ENCODE results near the gene GALNT10. TPM values are rescaled to one million over a fixed set of nuclear protein-coding genes. Genes with fewer than 3 reads are reported as not detected.

The GALNT10 gene
- total RNA-seq, 2 donors from 2014 or later = 19.0 to 19.1 TPM

- no peak for DNase-seq
- intact Hi-C loops (cut with DNase I) = loop anchor here (5.0 to 10.0 kb wide), 2 partner anchors 206 to 209 kb away; no protein-coding TSS in a partner anchor
- no peak for ATAC-seq
Observed at GRCh38 chr5:154198611-154199230, 8.2 kb downstream of the GALNT10 start.

GRCh38 chr5:154199263-154199662 is 8.7 kb downstream of the GALNT10 start:
- DNase-seq = no peak
- intact Hi-C loops (cut with DNase I) = loop anchor here (5.0 to 10.0 kb wide), 2 partner anchors 206 to 208 kb away; no protein-coding TSS in a partner anchor
- ATAC-seq = no peak

GRCh38 chr5:154199671-154200220 is 9.2 kb downstream of the GALNT10 start:
- DNase-seq (no peak), ATAC-seq (no peak)
- intact Hi-C loops (cut with DNase I) = loop anchor here (5.0 to 10.0 kb wide), 2 partner anchors 205 to 208 kb away; no protein-coding TSS in a partner anchor

GRCh38 chr5:154200221-154200620 is 9.7 kb downstream of the GALNT10 start:
- no peak for ATAC-seq
- intact Hi-C loops (cut with DNase I) = no loop called here
- DNase-seq = no peak

GRCh38 chr5:154201108-154201769 is 10.7 kb downstream of the GALNT10 start:
- no peak for ATAC-seq
- intact Hi-C loops (cut with DNase I) = no loop called here
- no peak for DNase-seq

GRCh38 chr5:154202379-154203260 is 12.1 kb downstream of the GALNT10 start:
- intact Hi-C loops (cut with DNase I) = no loop called here
- peak in 1 of 2 donors; percentile 28 for ATAC-seq
- DNase-seq = no peak

- no peak for ATAC-seq
- DNase-seq = no peak
- intact Hi-C loops (cut with DNase I) = no loop called here
Observed at GRCh38 chr5:154203798-154204578, 13.5 kb downstream of the GALNT10 start.

GRCh38 chr5:154205441-154206117 is 15.0 kb downstream of the GALNT10 start:
- ATAC-seq (peak in 1 of 2 donors; percentile 22), DNase-seq (no peak)
- intact Hi-C loops (cut with DNase I) = no loop called here

- intact Hi-C loops (cut with DNase I) = no loop called here
Observed at GRCh38 chr5:154206311-154206710, 15.8 kb downstream of the GALNT10 start.

GRCh38 chr5:154207204-154207603 is 16.7 kb downstream of the GALNT10 start:
- DNase-seq (no peak), ATAC-seq (no peak)
- intact Hi-C loops (cut with DNase I) = no loop called here

More at GRCh38 chr5:154206311-154206710, 15.8 kb downstream of the GALNT10 start:
- ATAC-seq (no peak), DNase-seq (no peak)

GRCh38 chr5:154209591-154210081 is 19.1 kb downstream of the GALNT10 start:
- ATAC-seq = no peak
- no peak for DNase-seq
- intact Hi-C loops (cut with DNase I) = no loop called here

- ATAC-seq = no peak
- no peak for DNase-seq
- intact Hi-C loops (cut with DNase I) = no loop called here
Observed at GRCh38 chr5:154210163-154210562, 19.6 kb downstream of the GALNT10 start.

- intact Hi-C loops (cut with DNase I) = no loop called here
- DNase-seq = no peak
- no peak for ATAC-seq
Observed at GRCh38 chr5:154211641-154212390, 21.3 kb downstream of the GALNT10 start.

GRCh38 chr5:154213592-154213991 is 23.1 kb downstream of the GALNT10 start:
- ATAC-seq (no peak), DNase-seq (no peak)
- intact Hi-C loops (cut with DNase I) = no loop called here

- DNase-seq (no peak), ATAC-seq (peak; percentile 44 to 92)
- intact Hi-C loops (cut with DNase I) = no loop called here
Observed at GRCh38 chr5:154214371-154215106, 24.0 kb downstream of the GALNT10 start.

GRCh38 chr5:154215571-154216325 is 25.2 kb downstream of the GALNT10 start:
- intact Hi-C loops (cut with DNase I) = no loop called here
- no peak for ATAC-seq
- DNase-seq = no peak

All from left cardiac atrium (tissue), 4 donors.